DMS79 treated with DMSO at 0.1 percent for 48 hours (cell line): ENCODE measurements around the gene OR9K2.
"Not testable (repeated sequence)": the region's sequence is repeated elsewhere in the genome, so short reads cannot be mapped to it uniquely, and the experiment has no call there.

ENCODE experiments used
- DNase-seq: peaks from one replicate; lab custom pipeline; 2025; lab: John Stamatoyannopoulos, UW

Gene OR9K2, protein sequence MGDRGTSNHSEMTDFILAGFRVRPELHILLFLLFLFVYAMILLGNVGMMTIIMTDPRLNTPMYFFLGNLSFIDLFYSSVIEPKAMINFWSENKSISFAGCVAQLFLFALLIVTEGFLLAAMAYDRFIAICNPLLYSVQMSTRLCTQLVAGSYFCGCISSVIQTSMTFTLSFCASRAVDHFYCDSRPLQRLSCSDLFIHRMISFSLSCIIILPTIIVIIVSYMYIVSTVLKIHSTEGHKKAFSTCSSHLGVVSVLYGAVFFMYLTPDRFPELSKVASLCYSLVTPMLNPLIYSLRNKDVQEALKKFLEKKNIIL

DNA sequence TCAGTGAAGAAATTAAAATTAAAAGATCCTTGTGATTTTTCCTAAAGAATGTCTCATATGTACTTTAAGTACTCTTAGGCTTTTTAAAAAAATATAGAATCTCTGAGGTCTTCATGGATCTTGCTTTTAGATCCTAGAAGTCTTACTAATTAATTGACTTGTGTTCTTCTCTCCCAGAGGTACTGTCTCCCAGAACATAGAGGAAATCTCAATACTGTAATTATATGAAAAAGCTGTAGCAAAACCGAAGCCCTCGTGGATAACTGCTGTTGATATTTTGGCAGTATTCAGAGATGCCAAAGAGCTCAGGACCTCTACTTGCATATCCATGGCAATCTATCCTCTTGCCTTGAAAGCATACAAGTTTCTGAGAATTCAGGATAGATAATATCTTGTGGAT is at the start of gene OR9K2:
Gene OR9K2, plus strand, starts transcription at position 301 of the 400 bp plus-strand sequence. CDS start 3,429 bp downstream, outside the sequence.
- no peak for DNase-seq

DNA sequence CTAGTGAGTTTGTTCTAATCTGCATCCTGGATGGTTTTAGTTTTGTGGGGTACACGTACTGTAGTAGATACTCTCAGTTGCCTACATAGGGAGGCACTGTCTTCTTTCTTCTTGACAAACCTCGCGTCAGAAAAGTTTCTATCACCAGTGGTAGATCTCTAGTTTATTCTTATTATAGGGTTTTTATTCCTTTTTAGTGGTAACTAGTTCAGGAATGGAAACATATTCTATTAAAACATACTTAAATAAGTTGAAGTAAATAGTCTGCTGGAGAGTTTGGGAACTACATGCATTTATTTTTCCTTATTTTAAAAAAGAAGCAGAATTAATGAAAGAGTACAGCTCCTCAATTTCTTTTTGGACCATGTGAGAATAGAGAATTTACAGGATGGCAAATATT is 33.6 kb upstream of the OR9K2 start:
- no peak for DNase-seq

DNA sequence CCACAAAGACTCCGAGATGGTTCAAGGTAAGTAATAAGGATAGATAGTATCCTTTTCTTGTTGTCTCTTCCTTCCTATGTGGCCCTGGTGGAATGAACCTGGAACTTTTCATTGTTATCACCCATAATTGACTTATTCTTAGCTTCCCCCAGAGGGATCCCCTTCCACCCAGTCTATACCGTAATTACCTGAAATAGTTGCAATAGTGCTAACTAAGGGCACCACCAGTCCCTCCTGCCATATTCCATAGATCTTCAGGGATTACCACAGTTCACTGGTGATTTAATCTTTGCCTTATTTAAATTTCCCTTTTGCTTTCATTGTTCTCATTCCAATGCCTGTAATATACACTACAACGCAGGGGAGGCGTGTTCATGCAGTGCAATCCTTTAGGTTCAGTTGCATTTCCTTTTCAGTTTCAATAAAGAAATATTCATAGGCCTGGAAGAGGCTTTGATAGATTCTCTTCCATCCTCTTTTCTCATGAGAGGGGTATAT is 13.8 kb upstream of the OR9K2 start:
- DNase-seq: no peak

DNA sequence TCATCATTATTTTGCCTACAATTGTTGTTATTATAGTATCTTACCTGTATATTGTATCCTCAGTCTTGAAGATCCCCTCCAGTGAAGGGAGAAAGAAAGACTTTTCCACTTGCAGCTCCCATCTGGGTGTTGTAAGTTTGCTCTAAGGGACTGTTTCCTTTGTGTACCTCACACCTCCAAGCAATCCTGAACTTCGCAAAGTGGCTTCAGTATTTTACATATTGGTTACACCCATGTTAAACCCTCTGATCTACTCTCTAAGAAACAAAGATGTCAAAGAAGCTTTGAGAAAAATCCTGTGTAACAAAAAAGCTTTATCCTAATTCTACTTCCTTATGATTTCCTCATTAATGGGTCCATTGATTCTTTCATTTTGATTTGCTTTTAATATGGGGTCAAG is 10.1 kb upstream of the OR9K2 start:
- DNase-seq: no peak

DNA sequence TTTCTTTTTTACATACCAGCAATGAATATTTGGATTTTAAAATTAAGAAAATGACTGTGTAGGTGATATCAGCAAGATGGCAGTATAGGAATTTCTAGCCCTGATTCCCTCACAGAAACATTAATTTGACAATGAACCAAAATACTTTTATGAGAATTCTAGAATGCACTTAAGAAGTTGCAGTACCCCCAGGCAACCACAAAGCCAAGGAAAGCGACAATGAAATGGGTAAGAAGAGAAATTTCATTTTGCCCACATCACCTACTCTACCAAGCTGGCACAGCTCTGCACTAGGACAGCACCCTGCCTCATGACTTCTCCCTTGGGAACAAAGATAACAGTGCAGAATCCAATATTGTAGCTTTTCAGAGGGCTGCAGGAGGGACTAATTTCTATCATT is 6.6 kb downstream of the OR9K2 start:
- DNase-seq: no peak

DNA sequence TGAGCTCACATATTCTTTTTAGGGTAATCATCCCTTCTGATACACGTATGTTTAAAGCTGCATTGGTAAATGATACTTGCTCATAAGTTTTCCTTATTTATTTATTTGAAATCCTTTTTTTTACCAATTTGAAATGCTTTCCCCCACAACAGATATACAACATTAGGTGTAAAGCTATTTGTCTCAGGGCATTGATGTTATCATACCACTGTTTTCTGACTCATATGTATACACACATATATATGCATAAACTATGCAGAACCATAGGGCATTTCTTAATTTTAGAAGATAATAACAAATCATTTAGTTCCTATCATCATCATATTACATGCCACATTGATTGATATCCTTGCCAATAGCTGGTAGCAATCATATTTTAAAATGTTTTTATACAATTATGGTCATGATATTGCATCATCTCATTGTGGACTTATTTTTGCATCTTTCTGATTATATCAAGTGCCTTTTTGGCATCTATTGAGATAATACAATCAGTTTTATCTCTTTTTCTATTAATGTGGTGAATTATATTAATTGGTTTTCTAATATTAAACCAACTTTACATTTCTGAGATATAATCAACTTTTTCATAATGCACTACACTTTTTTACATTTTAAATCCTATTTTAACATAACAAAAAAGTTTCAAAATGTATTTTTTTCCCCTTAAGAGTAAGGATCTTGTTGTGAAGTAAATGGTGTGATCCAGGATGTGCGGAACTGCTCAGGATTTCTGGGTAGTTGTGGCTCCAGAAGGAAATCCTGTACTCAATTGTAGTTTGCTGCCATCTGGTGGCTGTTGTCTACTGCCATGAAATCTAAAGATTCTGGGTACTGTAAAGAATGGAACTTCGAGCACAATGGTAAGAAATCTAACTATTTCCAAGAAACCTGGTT is 16.7 kb downstream of the OR9K2 start:
- DNase-seq: no peak

DNA sequence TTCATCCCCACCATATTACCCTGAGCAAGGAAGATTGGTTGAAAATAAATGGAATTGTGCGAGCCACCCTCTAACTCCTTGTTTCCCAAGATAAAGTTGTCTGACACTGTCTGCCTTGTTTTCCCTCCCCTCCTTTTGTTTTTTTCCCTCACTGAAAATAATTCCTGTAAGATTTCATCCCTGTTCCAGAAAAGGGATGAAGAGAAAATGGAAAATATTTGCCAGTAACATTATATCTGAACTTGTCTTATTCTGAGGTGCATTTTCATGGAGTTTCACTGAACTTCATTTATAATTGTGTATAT is 17.3 kb downstream of the OR9K2 start:
- no peak for DNase-seq

DNA sequence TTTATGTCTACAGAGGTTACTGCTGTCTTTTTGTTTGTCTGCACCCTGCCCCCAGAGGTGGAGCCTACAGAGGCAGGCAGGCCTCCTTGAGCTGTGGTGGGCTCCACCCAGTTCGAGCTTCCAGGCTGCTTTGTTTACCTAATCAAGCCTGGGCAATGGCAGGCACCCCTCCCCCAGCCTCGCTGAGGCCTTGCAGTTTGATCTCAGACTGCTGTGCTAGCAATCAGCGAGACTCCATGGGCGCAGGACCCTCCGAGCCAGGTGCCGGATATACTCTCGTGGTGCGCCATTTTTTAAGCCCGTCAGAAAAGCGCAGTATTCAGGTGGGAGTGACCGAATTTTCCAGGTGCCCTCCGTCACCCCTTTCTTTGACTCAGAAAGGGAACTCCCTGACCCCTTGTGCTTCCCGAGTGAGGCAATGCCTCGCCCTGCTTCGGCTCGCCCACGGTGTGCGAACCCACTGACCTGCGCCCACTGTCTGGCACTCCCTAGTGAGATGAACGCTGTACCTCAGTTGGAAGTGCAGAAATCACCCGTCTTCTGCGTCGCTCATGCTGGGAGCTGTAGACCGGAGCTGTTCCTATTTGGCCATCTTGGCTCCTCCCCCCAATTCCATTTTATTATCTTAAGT is 40.9 kb downstream of the OR9K2 start:
- DNase-seq: not testable (repeated sequence)

DNA sequence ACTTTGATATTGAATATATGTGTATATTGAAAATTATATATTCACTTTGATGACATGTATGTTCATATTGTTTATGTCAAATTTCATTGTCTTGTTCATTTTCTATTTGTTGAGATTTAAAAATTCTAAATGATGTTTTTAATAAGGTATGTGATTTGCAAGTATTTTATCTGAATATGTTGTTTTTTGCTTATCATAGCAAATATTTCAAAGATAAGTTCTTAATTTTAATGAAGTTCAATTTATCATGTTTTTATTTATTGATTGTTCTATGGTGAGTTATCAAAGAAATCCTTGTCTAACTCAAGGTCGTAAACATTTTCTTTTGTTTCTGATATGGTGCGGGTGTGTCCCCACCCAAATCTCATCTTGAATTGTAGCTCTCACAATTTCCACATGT is 45.2 kb downstream of the OR9K2 start:
- no peak for DNase-seq

DNA sequence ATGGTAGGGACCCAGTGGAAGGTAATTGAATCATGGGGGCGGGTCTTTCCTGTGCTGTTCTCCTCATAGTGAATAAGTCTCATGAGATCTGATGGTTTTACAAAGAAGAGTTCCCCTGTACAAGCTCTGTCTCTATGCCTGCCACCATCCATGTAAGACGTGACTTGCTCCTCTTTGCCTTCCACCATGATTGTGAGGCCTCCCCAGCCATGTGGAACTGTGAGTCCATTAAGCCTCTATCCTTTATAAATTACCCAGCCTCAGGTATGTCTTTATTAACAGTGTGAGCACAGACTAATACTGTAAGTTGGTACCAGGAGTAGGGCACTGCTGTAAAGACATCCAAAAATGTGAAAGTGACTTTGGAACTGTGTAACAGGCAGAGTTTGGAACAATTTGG is 45.6 kb downstream of the OR9K2 start:
- DNase-seq: not testable (repeated sequence)

DNA sequence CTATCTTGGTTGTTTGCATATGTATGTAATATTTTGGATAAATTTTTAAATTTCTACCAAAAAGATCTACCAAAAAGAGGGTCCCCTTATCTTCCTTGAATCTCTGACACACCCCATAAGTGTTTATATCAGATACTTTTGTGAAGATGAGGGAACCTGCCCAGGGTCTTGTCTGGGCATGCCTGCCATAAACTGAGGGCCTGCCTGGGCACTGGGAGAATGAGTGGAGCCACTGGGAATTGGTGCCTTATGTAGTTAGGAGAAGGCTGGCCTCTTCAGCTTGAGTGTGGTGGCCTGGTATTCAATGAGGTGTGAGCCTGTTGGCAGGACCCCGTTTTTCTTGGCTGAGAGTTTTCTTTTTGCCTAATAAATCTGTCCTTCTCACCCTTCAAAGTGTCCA is 46.5 kb downstream of the OR9K2 start:
- no peak for DNase-seq

DNA sequence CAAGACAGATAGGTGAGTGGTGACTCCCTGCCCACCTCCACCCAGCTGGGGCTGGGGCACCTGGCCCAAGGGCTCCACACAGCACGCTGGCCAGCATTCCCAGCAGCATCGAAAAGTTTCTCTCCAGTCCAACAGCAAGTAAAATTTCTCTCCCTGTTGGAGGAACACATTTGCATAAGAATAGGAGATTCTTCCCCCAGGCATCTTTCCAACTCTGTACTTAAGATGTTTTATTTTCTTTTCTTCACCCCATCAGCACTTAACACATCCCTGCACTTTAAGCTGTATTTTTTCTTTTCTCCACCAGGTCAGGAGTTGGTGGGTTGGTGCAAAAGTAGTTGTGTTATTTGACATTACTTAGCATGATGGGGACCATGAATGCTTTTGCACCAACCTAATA is 47.2 kb downstream of the OR9K2 start:
- DNase-seq: no peak
